Caco-2 (cell line): Measurements from ENCODE around the gene TNFRSF6B. TPM values are rescaled to one million over a fixed set of nuclear protein-coding genes. Genes with fewer than 3 reads are reported as not detected.

Source experiments
- BruUV-seq: library from RNA; stranded (reverse); fragments of 400-500 nt; replicated peaks from 2 replicates; lab custom pipeline; 2021; lab: Mats Ljungman, UMichigan
- CTCF ChIA-PET: fragments of 300-600 bp; sonication (Branson Sonifier 250); formaldehyde crosslinking; loops from one replicate; lab custom pipeline; 2022; ENCODE audit warnings: antibody characterized with exemption; lab: Charles Lee
- POLR2A ChIA-PET: fragments of 300-600 bp; sonication (Branson Sonifier 250); formaldehyde crosslinking; loops from one replicate; lab custom pipeline; 2022; ENCODE audit warnings: antibody characterized with exemption; lab: Charles Lee
- DNase-seq, 2 experiments: peaks; one replicate each; pipeline versions ENCODE4 v3.0.0 to v3.0.0-alpha.2; 2020 to 2022
- H3K27me3 ChIP-seq: replicated peaks from 2 replicates; pipeline ENCODE4 v1.6.0; 2011; ENCODE audit warnings: low read length; ENCODE audit not compliant: control insufficient read depth, insufficient read depth
- H3K36me3 ChIP-seq: 2 replicates; pipeline ENCODE4 v1.5.1; 2011; ENCODE audit warnings: low read length; ENCODE audit not compliant: control insufficient read depth, insufficient read depth
- H3K4me1 ChIP-seq: fragments of 250-450 bp; sonication (Bioruptor Pico); 2 replicates; pipeline ENCODE4 v1.5.1; 2020; ENCODE audit warnings: mild to moderate bottlenecking
- H3K4me3 ChIP-seq: 2 replicates; pipeline ENCODE4 v1.5.1; 2011; ENCODE audit warnings: low read depth, mild to moderate bottlenecking, control low read depth, low read length
- H3K9me3 ChIP-seq: fragments of 250-450 bp; sonication (Bioruptor Pico); 2 replicates; pipeline ENCODE4 v1.5.1; 2020; ENCODE audit warnings: mild to moderate bottlenecking, moderate library complexity
- H3K27ac Mint-ChIP-seq: one replicate; pipeline ENCODE4 v1.8.0; 2022; ENCODE audit warnings: mixed read lengths; ENCODE audit not compliant: unreplicated experiment
- H3K27me3 Mint-ChIP-seq: one replicate; pipeline ENCODE4 v1.8.0; 2022; ENCODE audit warnings: mixed read lengths; ENCODE audit not compliant: insufficient read depth, unreplicated experiment
- H3K36me3 Mint-ChIP-seq: one replicate; pipeline ENCODE4 v1.8.0; 2022; ENCODE audit warnings: mild to moderate bottlenecking, mixed read lengths; ENCODE audit not compliant: insufficient read depth, unreplicated experiment
- H3K4me1 Mint-ChIP-seq: one replicate; pipeline ENCODE4 v1.8.0; 2022; ENCODE audit warnings: low read depth, mixed read lengths; ENCODE audit not compliant: unreplicated experiment
- H3K4me3 Mint-ChIP-seq: one replicate; pipeline ENCODE4 v1.8.0; 2022; ENCODE audit warnings: mild to moderate bottlenecking, moderate library complexity, mixed read lengths; ENCODE audit not compliant: unreplicated experiment
- H3K9me3 Mint-ChIP-seq: one replicate; pipeline ENCODE4 v1.8.0; 2022; ENCODE audit warnings: mixed read lengths; ENCODE audit not compliant: unreplicated experiment
- CTCF ChIP-seq, 2 experiments: fragments of 200-600 bp in 1 of 2; IDR thresholded peaks; 1 replicate in 1 of 2; 2 replicates in 1 of 2; pipeline versions ENCODE4 v1.5.1 to v1.8.0; 2011 to 2022; ENCODE audit warnings: antibody characterized with exemption in 1 of 2, control low read depth in 1 of 2, inconsistent platforms in 1 of 2, low read depth in 1 of 2, low read length in 1 of 2, mild to moderate bottlenecking in 1 of 2, moderate library complexity in 1 of 2; ENCODE audit not compliant: insufficient read depth in 1 of 2, severe bottlenecking in 1 of 2, unreplicated experiment in 1 of 2
- intact Hi-C: fragments of 100-400 bp; cut with micrococcal nuclease; formaldehyde crosslinking; loops from one replicate; pipeline ENCODE4 v1.10.0; 2022; ENCODE audit not compliant: unreplicated experiment
- total RNA-seq: library from RNA; stranded (reverse); gene quantifications from 2 replicates; pipeline ENCODE4 v1.2.3, GENCODE V29; 2022

Gene TNFRSF6B
- total RNA-seq, 1 experiment from 2014 or later = not detected

DNA sequence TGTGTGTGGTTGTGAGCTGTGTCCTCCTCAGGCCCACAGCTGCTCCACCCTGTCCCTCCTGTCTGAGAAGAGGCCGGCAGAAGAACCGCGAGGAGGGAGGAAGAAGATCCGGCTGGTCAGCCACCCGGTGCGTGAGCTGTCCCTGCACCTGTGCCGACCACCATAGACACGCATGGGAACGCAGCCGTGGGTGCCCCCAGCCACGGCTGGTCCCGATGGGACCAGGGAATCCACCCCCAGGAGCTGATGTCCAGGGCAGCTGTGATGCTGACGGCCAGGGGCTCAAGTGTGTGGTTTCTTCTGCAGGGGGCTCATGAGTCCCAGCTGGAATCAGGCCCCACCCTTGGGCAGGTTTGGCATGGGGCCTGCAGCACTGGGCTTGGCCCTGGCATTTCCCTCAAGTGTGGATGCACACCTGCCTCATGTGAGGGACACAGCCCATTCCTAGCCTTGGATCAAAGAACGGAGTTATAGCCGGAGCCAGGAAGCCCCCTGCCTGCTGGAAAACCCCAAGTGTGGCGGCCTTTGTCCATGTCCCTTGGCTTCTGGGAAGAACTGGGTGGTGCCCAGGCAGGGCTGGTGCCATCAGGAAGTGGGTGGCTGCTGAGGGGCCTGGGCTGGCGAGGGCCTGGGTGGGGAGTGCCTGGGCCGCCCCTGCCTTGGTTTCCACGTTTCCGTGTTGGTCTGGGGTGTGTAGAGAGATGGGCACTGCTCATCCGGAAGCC is 4.6 kb upstream of the TNFRSF6B start:
- ChIA-PET POLR2A (interaction anchor here (0.6 kb wide), 1 partner anchor 37 kb away, joined by 3 read pairs; no protein-coding TSS in a partner anchor), CTCF (interaction anchor here (1.2 kb wide), 1 partner anchor 34 kb away, joined by 3 read pairs; the partner anchor contains the start of gene RTEL1)
- no peak for TF ChIP-seq CTCF (IDR thresholded peaks at IDR 0.05; ENCODE audit: insufficient read depth in 1 of 2, low read depth in 1 of 2, low read length in 1 of 2, severe bottlenecking in 1 of 2, unreplicated experiment in 1 of 2)
- Mint-ChIP-seq H3K27ac (peak overlapping the region; percentile 94), H3K9me3 (no peaks in the 10 kb centered on the region), H3K27me3 (peaks cover 2% of the 10 kb centered on the region), H3K4me3 (peak overlapping the region; percentile 18), H3K36me3 (peaks cover 93% of the 10 kb centered on the region), H3K4me1 (no peaks in the 10 kb centered on the region)
- Histone ChIP-seq H3K9me3 (peaks cover 3% of the 10 kb centered on the region; the same call in 1 of the 2 replicates), H3K4me1 (peaks cover 12% of the 10 kb centered on the region), H3K27me3 (no peaks in the 10 kb centered on the region), H3K4me3 (no peak overlapping the region), H3K36me3 (no peaks in the 10 kb centered on the region; the same call in 1 of the 2 replicates)
- intact Hi-C loops = loop anchor here (5.0 kb wide), 1 partner anchor 155 kb away; the partner anchor contains the start of gene PTK6
- no peak for DNase-seq
- no TSS peak for BruUV-seq

- Mint-ChIP-seq H3K27me3 (peaks cover 2% of the 10 kb centered on the region), H3K4me3 (peak overlapping the region; percentile 18), H3K9me3 (no peaks in the 10 kb centered on the region), H3K36me3 (peaks cover 93% of the 10 kb centered on the region), H3K27ac (peak overlapping the region; percentile 94), H3K4me1 (peaks cover 5% of the 10 kb centered on the region)
- Histone ChIP-seq H3K36me3 (no peaks in the 10 kb centered on the region; the same call in 1 of the 2 replicates), H3K9me3 (peaks cover 3% of the 10 kb centered on the region; the same call in 1 of the 2 replicates), H3K27me3 (no peaks in the 10 kb centered on the region), H3K4me3 (no peak overlapping the region), H3K4me1 (peaks cover 12% of the 10 kb centered on the region)
- intact Hi-C loops = loop anchor here (5.0 kb wide), 1 partner anchor 155 kb away; the partner anchor contains the start of gene PTK6
- BruUV-seq = no TSS peak
- peak in 1 of 2 experiments; percentile 66 for DNase-seq
- POLR2A ChIA-PET = interaction anchor here (0.6 kb wide), 1 partner anchor 37 kb away, joined by 3 read pairs; no protein-coding TSS in a partner anchor
- no peak for TF ChIP-seq CTCF (IDR thresholded peaks at IDR 0.05; ENCODE audit: insufficient read depth in 1 of 2, low read depth in 1 of 2, low read length in 1 of 2, severe bottlenecking in 1 of 2, unreplicated experiment in 1 of 2)
- CTCF ChIA-PET = interaction anchor here (1.2 kb wide), 1 partner anchor 34 kb away, joined by 3 read pairs; the partner anchor contains the start of gene RTEL1
Observed at GRCh38 chr20:63692436-63693082, 3.9 kb upstream of the TNFRSF6B start.
